ENCODE results near the gene TRIM41. TPM values are rescaled to one million over a fixed set of nuclear protein-coding genes. Genes with fewer than 3 reads are reported as not detected.

The TRIM41 gene
- polyA plus RNA-seq, 1 of the 3 experiments (the other 2 are of a cell fraction), result 35.9 TPM

DNA sequence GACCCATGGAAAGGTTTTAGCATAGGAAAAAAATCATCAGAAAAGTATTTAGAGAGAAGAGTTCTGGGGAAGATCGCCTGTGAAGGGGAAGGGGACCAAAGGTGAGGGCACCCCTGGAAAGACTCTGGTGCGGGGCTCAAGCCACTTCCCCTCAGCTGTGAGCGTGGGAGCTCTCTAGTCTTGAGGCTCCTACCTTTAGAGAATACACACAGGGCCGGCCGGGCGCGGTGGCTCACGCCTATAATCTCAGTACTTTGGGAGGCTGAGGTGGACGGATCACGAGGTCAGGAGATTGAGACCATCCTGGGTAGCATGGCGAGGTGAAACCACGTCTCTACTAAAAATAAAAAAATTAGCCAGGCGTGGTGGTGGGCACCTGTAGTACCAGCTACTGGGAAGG is 6.9 kb downstream of the TRIM41 start:
- H3K4me2 ChIP-seq, result no peak overlapping the region
- ChIA-PET CTCF (interaction anchor here (0.8 to 1.2 kb wide), 2 partner anchors 12 to 46 kb away, joined by 3 read pairs; no protein-coding TSS in a partner anchor), POLR2A (no interaction called here)
- H3F3A ChIP-seq (replicated peaks; ENCODE audit: insufficient read depth), result peaks cover 19% of the 10 kb centered on the region
- no peak for DNase-seq
- H3K27me3 ChIP-seq (ENCODE audit: insufficient read depth), result no peaks in the 10 kb centered on the region
- peaks cover 0 to 5% of the 10 kb centered on the region in 2 experiments; a peak in 2 of 4 replicates for H3K4me1 ChIP-seq (ENCODE audit: control insufficient read depth in 1 of 2, insufficient read depth in 2 of 2, low read depth in 1 of 2, low read length in 1 of 2)
- H3K9me2 ChIP-seq, result no peaks in the 10 kb centered on the region
- H3K36me3 ChIP-seq (replicated peaks in 1 of 2; ENCODE audit: control insufficient read depth in 1 of 2, insufficient read depth in 2 of 2, low read length in 1 of 2), result peaks cover 20 to 49% of the 10 kb centered on the region in 2 experiments
- H3K79me2 ChIP-seq (ENCODE audit: insufficient read depth), result peaks cover 38% of the 10 kb centered on the region
- no peaks in the 10 kb centered on the region for H3K9me3 ChIP-seq
- H3K9ac ChIP-seq, result no peak overlapping the region
- 0 out of 2 replicates have a peak, but pooled peaks cover 3% of the 10 kb centered on the region for H4K20me1 ChIP-seq (ENCODE audit: insufficient read depth)
- WGBS (ENCODE audit: low lambda C conversion rate), result 93% methylated on average over 13 of the region's 13 CpGs
- no peak for TF ChIP-seq PBX3 (IDR thresholded peaks at IDR 0.05)
- TF ChIP-seq CHD2 (IDR thresholded peaks at IDR 0.05; ENCODE audit: low read length, partially characterized antibody), result no peak
- no peak for TF ChIP-seq MXI1 (IDR thresholded peaks at IDR 0.05; ENCODE audit: low read depth, low read length)
- no peak for TF ChIP-seq RFX5 (IDR thresholded peaks at IDR 0.05; ENCODE audit: low read length)
- no peak for TF ChIP-seq IRF3 (IDR thresholded peaks at IDR 0.05; ENCODE audit: low read depth, low read length)
- TF ChIP-seq NFIC (IDR thresholded peaks at IDR 0.05; ENCODE audit: borderline replicate concordance), result no peak
- TF ChIP-seq EZH2phosphoT487 (IDR thresholded peaks at IDR 0.05; ENCODE audit: borderline replicate concordance, low read depth), result no peak
- TF ChIP-seq POLR2AphosphoS5 (IDR thresholded peaks at IDR 0.05; ENCODE audit: low read depth, low read length), result no peak
- no peak for TF ChIP-seq REST (IDR thresholded peaks at IDR 0.05; ENCODE audit: low read depth, low read length)
- TF ChIP-seq, protein P1, sequence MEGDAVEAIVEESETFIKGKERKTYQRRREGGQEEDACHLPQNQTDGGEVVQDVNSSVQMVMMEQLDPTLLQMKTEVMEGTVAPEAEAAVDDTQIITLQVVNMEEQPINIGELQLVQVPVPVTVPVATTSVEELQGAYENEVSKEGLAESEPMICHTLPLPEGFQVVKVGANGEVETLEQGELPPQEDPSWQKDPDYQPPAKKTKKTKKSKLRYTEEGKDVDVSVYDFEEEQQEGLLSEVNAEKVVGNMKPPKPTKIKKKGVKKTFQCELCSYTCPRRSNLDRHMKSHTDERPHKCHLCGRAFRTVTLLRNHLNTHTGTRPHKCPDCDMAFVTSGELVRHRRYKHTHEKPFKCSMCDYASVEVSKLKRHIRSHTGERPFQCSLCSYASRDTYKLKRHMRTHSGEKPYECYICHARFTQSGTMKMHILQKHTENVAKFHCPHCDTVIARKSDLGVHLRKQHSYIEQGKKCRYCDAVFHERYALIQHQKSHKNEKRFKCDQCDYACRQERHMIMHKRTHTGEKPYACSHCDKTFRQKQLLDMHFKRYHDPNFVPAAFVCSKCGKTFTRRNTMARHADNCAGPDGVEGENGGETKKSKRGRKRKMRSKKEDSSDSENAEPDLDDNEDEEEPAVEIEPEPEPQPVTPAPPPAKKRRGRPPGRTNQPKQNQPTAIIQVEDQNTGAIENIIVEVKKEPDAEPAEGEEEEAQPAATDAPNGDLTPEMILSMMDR (IDR thresholded peaks at IDR 0.05), result no peak
- TF ChIP-seq USF2 (IDR thresholded peaks at IDR 0.05; ENCODE audit: borderline replicate concordance, low read depth, low read length), result no peak
- TF ChIP-seq RXRA (IDR thresholded peaks at IDR 0.05; ENCODE audit: borderline replicate concordance, low read depth), result no peak
- TF ChIP-seq SIN3A (IDR thresholded peaks at IDR 0.05; ENCODE audit: borderline replicate concordance, low read depth, low read length), result no peak
- no peak overlapping the region for H3K27ac ChIP-seq (ENCODE audit: low read depth in 2 of 2, low read length in 1 of 2)
- H3K4me3 ChIP-seq (ENCODE audit: low read depth in 2 of 2, low read length in 1 of 2), result no peak overlapping the region
- H2AFZ ChIP-seq (ENCODE audit: low read depth), result no peak overlapping the region
